Mammary epithelial cell (primary cell): ENCODE results near the gene FIGN.

Experiments used
- CTCF ChIP-seq, 2 donors: IDR thresholded peaks in 1 of 2; conservative IDR thresholded peaks in 1 of 2; 2 replicates each; pipeline ENCODE4 v1.5.1; 2011 to 2012; ENCODE audit warnings: inconsistent platforms in 2 of 2, low read length in 2 of 2, mild to moderate bottlenecking in 2 of 2, control low read depth in 1 of 2, low read depth in 1 of 2; ENCODE audit not compliant: insufficient read depth in 1 of 2; ENCODE audit errors: extremely low read depth in 1 of 2
- EZH2 ChIP-seq: IDR thresholded peaks from 2 replicates; pipeline ENCODE4 v1.6.1; 2012; ENCODE audit warnings: low read length, inconsistent platforms, borderline replicate concordance

GRCh38 chr2:163594497-163594896 lies 141.3 kb downstream of the FIGN start:
- TF ChIP-seq CTCF (conservative IDR thresholded peaks at IDR 0.05 in 1 of 2, IDR thresholded peaks at IDR 0.05 in 1 of 2; ENCODE audit: extremely low read depth in 1 of 2, insufficient read depth in 1 of 2, low read depth in 1 of 2, low read length in 2 of 2) = no peak
- TF ChIP-seq EZH2 = no peak
